Measurements from ENCODE around the gene CRTC2.

Gene CRTC2

DNA sequence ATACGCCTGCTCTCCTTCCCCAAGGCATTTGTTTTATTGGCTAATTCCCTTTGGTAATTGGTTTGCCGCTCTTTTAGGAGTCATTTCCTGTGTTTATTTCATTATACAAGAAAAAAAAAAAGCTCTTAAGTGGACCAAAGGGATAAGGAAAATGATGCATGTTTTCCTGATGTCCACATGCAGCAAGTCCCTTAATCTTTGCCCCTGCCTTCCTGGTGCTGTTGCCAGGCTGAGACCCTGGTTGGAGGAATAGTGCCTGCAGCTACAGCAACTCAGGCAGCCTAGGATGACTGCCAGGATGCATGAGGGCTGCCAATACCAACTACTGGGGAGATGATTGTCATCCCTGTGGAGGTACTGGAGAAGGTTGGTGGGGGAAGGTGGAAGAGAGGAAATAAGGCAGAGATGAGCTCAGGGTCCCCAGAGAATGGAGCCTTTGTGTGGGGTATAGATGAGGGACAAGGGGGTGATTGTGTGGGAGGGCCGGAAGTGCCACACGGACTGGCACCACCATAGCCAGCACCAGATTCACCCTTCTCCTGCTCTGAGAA lies 29.5 kb downstream of the CRTC2 start:
- Histone ChIP-seq H3K9ac (ENCODE audit: low read depth, low read length, poor library complexity, severe bottlenecking) (no peak overlapping the region), H3K9me2 (replicated peaks; ENCODE audit: low read depth, low read length) (no peaks in the 10 kb centered on the region), H3K36me3 (ENCODE audit: insufficient read depth, low read length) (peaks cover 12% of the 10 kb centered on the region; the same call in 1 of the 2 replicates), H3K79me2 (ENCODE audit: insufficient read depth, low read length) (peaks cover 4% of the 10 kb centered on the region; the same call in 1 of the 2 replicates), H3K4me1 (ENCODE audit: insufficient read depth, low read length, poor library complexity, severe bottlenecking) (no peaks in the 10 kb centered on the region), H3K27me3 (ENCODE audit: insufficient read depth, low read length, poor library complexity, severe bottlenecking) (no peaks in the 10 kb centered on the region), H2AFZ (ENCODE audit: low read length) (no peak overlapping the region), H3K4me2 (ENCODE audit: low read depth, low read length, poor library complexity, severe bottlenecking) (no peak overlapping the region), H3K9me3 (ENCODE audit: insufficient read depth, low read depth, low read length) (no peaks in the 10 kb centered on the region), H4K20me1 (ENCODE audit: insufficient read depth, low read length, poor library complexity, severe bottlenecking) (no peaks in the 10 kb centered on the region), H3F3A (ENCODE audit: low read depth) (no peaks in the 10 kb centered on the region), H3K4me3 (ENCODE audit: low read length, poor library complexity, severe bottlenecking) (no peak overlapping the region)
- TF ChIP-seq, protein P1, sequence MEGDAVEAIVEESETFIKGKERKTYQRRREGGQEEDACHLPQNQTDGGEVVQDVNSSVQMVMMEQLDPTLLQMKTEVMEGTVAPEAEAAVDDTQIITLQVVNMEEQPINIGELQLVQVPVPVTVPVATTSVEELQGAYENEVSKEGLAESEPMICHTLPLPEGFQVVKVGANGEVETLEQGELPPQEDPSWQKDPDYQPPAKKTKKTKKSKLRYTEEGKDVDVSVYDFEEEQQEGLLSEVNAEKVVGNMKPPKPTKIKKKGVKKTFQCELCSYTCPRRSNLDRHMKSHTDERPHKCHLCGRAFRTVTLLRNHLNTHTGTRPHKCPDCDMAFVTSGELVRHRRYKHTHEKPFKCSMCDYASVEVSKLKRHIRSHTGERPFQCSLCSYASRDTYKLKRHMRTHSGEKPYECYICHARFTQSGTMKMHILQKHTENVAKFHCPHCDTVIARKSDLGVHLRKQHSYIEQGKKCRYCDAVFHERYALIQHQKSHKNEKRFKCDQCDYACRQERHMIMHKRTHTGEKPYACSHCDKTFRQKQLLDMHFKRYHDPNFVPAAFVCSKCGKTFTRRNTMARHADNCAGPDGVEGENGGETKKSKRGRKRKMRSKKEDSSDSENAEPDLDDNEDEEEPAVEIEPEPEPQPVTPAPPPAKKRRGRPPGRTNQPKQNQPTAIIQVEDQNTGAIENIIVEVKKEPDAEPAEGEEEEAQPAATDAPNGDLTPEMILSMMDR (conservative IDR thresholded peaks at IDR 0.05; ENCODE audit: low read length) = no peak
- TF ChIP-seq EZH2phosphoT487 (IDR thresholded peaks at IDR 0.05; ENCODE audit: borderline replicate concordance) = no peak

DNA sequence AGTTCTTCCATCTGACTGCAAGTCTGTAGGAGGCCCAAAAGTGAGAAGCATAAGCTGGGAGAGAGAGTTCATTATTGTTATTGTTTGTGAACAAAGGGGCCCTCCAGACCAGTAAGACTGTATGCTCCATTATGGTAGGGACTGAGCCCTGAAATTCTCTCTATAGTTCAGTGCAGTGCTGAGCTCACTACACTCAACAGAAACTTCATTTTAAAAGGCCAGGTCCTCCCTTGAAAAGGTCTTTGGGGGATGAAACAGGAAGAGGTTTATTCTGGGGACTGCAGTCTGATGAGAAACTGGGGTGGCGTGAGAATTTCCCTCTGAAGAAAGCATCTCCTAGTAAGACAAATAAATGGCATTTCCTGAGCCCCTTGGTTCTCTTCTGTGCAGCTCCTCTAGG lies 30.2 kb downstream of the CRTC2 start:
- no peaks in the 10 kb centered on the region for H3F3A ChIP-seq (ENCODE audit: low read depth)
- no peaks in the 10 kb centered on the region for H3K9me2 ChIP-seq (replicated peaks; ENCODE audit: low read depth, low read length)
- no peaks in the 10 kb centered on the region for H4K20me1 ChIP-seq (ENCODE audit: insufficient read depth, low read length, poor library complexity, severe bottlenecking)
- no peaks in the 10 kb centered on the region for H3K9me3 ChIP-seq (ENCODE audit: insufficient read depth, low read depth, low read length)
- H3K4me1 ChIP-seq (ENCODE audit: insufficient read depth, low read length, poor library complexity, severe bottlenecking) = no peaks in the 10 kb centered on the region
- H2AFZ ChIP-seq (ENCODE audit: low read length) = no peak overlapping the region
- no peak overlapping the region for H3K9ac ChIP-seq (ENCODE audit: low read depth, low read length, poor library complexity, severe bottlenecking)
- H3K36me3 ChIP-seq (ENCODE audit: insufficient read depth, low read length) = peaks cover 12% of the 10 kb centered on the region; the same call in 1 of the 2 replicates
- no peak for TF ChIP-seq EZH2phosphoT487 (IDR thresholded peaks at IDR 0.05; ENCODE audit: borderline replicate concordance)
- TF ChIP-seq, protein P1 (conservative IDR thresholded peaks at IDR 0.05; ENCODE audit: low read length) = no peak
- no peak overlapping the region for H3K4me2 ChIP-seq (ENCODE audit: low read depth, low read length, poor library complexity, severe bottlenecking)
- no peaks in the 10 kb centered on the region for H3K27me3 ChIP-seq (ENCODE audit: insufficient read depth, low read length, poor library complexity, severe bottlenecking)
- peaks cover 8% of the 10 kb centered on the region; the same call in 1 of the 2 replicates for H3K79me2 ChIP-seq (ENCODE audit: insufficient read depth, low read length)
- H3K4me3 ChIP-seq (ENCODE audit: low read length, poor library complexity, severe bottlenecking) = no peak overlapping the region

DNA sequence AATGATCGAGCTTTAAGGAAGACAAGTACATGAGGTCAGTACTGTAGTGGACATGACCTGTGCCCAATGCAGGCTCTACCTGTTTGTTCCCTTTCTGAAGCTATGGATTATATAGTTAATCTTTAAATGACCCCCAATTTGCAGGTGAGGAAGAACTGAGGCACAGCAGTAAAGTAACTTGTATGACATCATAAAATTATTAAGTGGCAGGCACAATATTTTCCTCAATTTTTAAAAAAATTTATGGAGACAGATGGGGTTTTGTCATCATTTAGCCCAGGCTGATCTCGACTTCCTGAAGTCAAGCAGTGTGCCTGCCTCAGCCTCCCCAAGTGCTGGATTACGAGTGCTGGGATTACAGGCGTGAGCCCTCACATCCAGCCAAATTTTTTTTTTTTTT lies 32.0 kb downstream of the CRTC2 start:
- no peaks in the 10 kb centered on the region for H3K9me2 ChIP-seq (replicated peaks; ENCODE audit: low read depth, low read length)
- peaks cover 7% of the 10 kb centered on the region for H4K20me1 ChIP-seq (ENCODE audit: insufficient read depth, low read length, poor library complexity, severe bottlenecking)
- no peaks in the 10 kb centered on the region for H3K27me3 ChIP-seq (ENCODE audit: insufficient read depth, low read length, poor library complexity, severe bottlenecking)
- no peak overlapping the region for H3K4me3 ChIP-seq (ENCODE audit: low read length, poor library complexity, severe bottlenecking)
- no peak for TF ChIP-seq EZH2phosphoT487 (IDR thresholded peaks at IDR 0.05; ENCODE audit: borderline replicate concordance)
- TF ChIP-seq, protein P1 (conservative IDR thresholded peaks at IDR 0.05; ENCODE audit: low read length) = no peak
- no peaks in the 10 kb centered on the region for H3F3A ChIP-seq (ENCODE audit: low read depth)
- H3K4me1 ChIP-seq (ENCODE audit: insufficient read depth, low read length, poor library complexity, severe bottlenecking) = peaks cover 1% of the 10 kb centered on the region
- H3K9me3 ChIP-seq (ENCODE audit: insufficient read depth, low read depth, low read length) = no peaks in the 10 kb centered on the region
- H3K9ac ChIP-seq (ENCODE audit: low read depth, low read length, poor library complexity, severe bottlenecking) = no peak overlapping the region
- peaks cover 3% of the 10 kb centered on the region; the same call in 1 of the 2 replicates for H3K36me3 ChIP-seq (ENCODE audit: insufficient read depth, low read length)
- no peak overlapping the region for H2AFZ ChIP-seq (ENCODE audit: low read length)
- H3K4me2 ChIP-seq (ENCODE audit: low read depth, low read length, poor library complexity, severe bottlenecking) = no peak overlapping the region
- H3K79me2 ChIP-seq (ENCODE audit: insufficient read depth, low read length) = peaks cover 17% of the 10 kb centered on the region
